GM10266 (cell line): ENCODE measurements around the gene C1orf105.
A peak's percentile ranks its signal among the peaks of the same experiment; 100 is the strongest.

Source experiments
- DNase-seq: peaks from one replicate; pipeline ENCODE4 v3.0.0; 2012; ENCODE audit errors: extremely low spot score
- CTCF ChIP-seq: IDR thresholded peaks from 2 replicates; pipeline ENCODE4 v1.5.1; 2012; ENCODE audit warnings: mild to moderate bottlenecking, low read depth; ENCODE audit not compliant: control insufficient read depth, insufficient read depth; ENCODE audit errors: missing control alignments

The C1orf105 gene

DNA sequence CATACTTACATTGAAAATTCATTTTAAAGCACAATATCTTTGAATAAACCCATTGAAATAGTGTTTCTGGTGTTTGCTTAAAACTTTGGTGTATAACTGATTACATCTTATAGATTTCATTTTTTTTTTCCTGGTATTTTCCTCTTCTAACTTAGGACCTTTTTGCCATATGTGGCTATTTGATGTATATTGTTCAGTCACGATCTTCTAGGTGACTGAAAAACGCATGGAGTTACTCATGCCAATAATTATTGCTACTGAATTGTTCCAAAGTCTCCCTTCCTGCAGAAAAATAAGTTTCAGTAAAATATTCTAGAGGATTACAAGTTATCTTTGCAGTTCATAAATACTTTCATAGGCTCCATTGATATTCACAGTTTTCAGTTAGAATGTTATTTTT is 22.9 kb upstream of the C1orf105 start:
- TF ChIP-seq CTCF = no peak
- no peak for DNase-seq

GRCh38 chr1:172398193-172398592 is 22.3 kb upstream of the C1orf105 start:
- no peak for TF ChIP-seq CTCF
- DNase-seq = peak; percentile 16

- DNase-seq = peak; percentile 22
- peak; percentile 54 for TF ChIP-seq CTCF
Observed at GRCh38 chr1:172398970-172399755, 21.3 kb upstream of the C1orf105 start.

- no peak for DNase-seq
- no peak for TF ChIP-seq CTCF
Observed at GRCh38 chr1:172399756-172400721, 20.4 kb upstream of the C1orf105 start.

GRCh38 chr1:172400722-172401105 is 19.8 kb upstream of the C1orf105 start:
- no peak for TF ChIP-seq CTCF
- no peak for DNase-seq

GRCh38 chr1:172401477-172401876 is 19.0 kb upstream of the C1orf105 start:
- no peak for TF ChIP-seq CTCF
- no peak for DNase-seq
